Thymus (tissue), 11 donors: ENCODE measurements around the gene HGD. TPM values are rescaled to one million over a fixed set of nuclear protein-coding genes. Genes with fewer than 3 reads are reported as not detected.

Experiments
- DNase-seq, 9 donors: peaks; one replicate each; pipeline ENCODE4 v3.0.0-alpha.2; 2013; ENCODE audit warnings: low spot score in 9 of 9, low read depth in 6 of 9, missing footprints in 1 of 9
- H3K27ac ChIP-seq, 2 donors: one replicate each; pipeline ENCODE4 v1.5.1; 2013; ENCODE audit warnings: control low read depth in 1 of 2, low read depth in 1 of 2, low read length in 1 of 2, mild to moderate bottlenecking in 1 of 2, moderate library complexity in 1 of 2
- H3K27me3 ChIP-seq, 2 donors: one replicate each; pipeline ENCODE4 v1.5.1; 2013; ENCODE audit warnings: low read length in 1 of 2; ENCODE audit not compliant: control insufficient read depth in 2 of 2, insufficient read depth in 1 of 2
- H3K36me3 ChIP-seq, 2 donors: one replicate each; pipeline ENCODE4 v1.5.1; 2013; ENCODE audit warnings: low read length in 1 of 2, mild to moderate bottlenecking in 1 of 2, moderate library complexity in 1 of 2; ENCODE audit not compliant: control insufficient read depth in 2 of 2, insufficient read depth in 2 of 2
- H3K4me1 ChIP-seq, 2 donors: one replicate each; pipeline ENCODE4 v1.5.1; 2013; ENCODE audit warnings: low read length in 2 of 2; ENCODE audit not compliant: control insufficient read depth in 2 of 2, insufficient read depth in 2 of 2
- H3K4me3 ChIP-seq, 2 donors: one replicate each; pipeline ENCODE4 v1.5.1; 2013; ENCODE audit warnings: low read length in 2 of 2, control low read depth in 1 of 2, mild to moderate bottlenecking in 1 of 2
- H3K9me3 ChIP-seq, 2 donors: one replicate each; pipeline ENCODE4 v1.5.1; 2013; ENCODE audit warnings: low read length in 1 of 2, mild to moderate bottlenecking in 1 of 2; ENCODE audit not compliant: control insufficient read depth in 2 of 2, insufficient read depth in 1 of 2
- WGBS: extraction: QIAGEN DNeasy Blood & Tissue Kit; methylation state at CpG from one replicate; pipeline ENCODE4 v1.1.7; 2013; 5-methylcytosine and 5-hydroxymethylcytosine counted together
- polyA plus RNA-seq: library from polyadenylated mRNA; stranded (reverse); fragments of 200-250 nt; gene quantifications from one replicate; pipeline ENCODE4 v1.2.3, GENCODE V29; 2013
- total RNA-seq: library from RNA; stranded (reverse); fragments of 120-200 nt; gene quantifications from one replicate; pipeline ENCODE4 v1.2.4, GENCODE V29; 2013
- donor health status: healthy.

Gene HGD
- total and polyA plus RNA-seq, 2 donors: 0.38 to 1.9 TPM

- Histone ChIP-seq H3K4me3 (no peak overlapping the region), H3K27me3 (no peaks in the 10 kb centered on the region), H3K27ac (no peak overlapping the region), H3K36me3 (peaks cover 6 to 33% of the 10 kb centered on the region in 2 donors), H3K4me1 (no peaks in the 10 kb centered on the region), H3K9me3 (no peaks in the 10 kb centered on the region)
- no peak for DNase-seq
Observed at GRCh38 chr3:120604784-120605183, 77.3 kb downstream of the HGD start.

DNA sequence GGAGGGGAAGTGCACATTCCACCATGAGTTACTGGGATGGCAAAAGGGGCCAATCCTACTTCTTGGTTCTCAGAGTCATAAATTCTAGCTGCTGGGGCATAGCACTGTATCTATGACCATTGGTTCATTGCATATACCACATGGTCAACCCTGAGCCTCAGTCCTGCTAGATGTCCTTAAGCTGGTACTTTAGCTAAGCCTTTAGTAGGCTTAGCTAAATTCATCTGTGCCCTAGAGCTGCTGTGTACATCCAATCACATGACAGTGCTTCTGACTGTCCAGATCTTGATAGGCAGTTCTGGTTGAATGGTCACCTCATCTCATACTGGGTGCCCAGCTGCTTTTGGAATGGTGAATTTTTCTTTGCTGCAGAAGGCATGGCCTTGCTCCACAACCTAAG, 77.7 kb downstream of the HGD start:
- Histone ChIP-seq H3K4me3 (no peak overlapping the region), H3K4me1 (no peaks in the 10 kb centered on the region), H3K27me3 (no peaks in the 10 kb centered on the region), H3K27ac (no peak overlapping the region), H3K36me3 (peaks cover 6 to 37% of the 10 kb centered on the region in 2 donors), H3K9me3 (no peaks in the 10 kb centered on the region)
- no peak for DNase-seq

DNA sequence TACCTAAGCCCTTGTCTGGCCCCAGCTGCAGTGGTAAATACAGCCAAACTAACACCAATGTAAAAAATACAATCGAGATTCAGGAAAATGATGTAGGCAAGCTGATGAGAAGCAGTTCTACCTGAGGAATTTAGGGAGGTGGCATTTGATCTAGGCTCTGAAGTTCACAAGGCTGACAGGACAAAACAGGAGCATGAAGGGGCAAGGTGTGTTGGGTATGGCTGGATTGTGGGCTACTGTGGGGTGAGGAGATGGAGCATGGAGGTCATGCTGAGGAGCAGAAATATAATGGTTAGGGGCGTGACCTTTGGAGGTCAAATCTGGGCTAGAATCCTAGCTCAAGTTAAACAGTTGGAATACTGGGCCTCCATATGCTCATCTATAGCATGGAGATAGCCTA, 79.4 kb downstream of the HGD start:
- no peak overlapping the region for H3K4me3 ChIP-seq
- no peak for DNase-seq
- H3K36me3 ChIP-seq: peaks cover 10 to 50% of the 10 kb centered on the region in 2 donors
- peaks cover 4 to 5% of the 10 kb centered on the region in 2 donors for H3K4me1 ChIP-seq
- no peaks in the 10 kb centered on the region for H3K9me3 ChIP-seq
- H3K27me3 ChIP-seq: no peaks in the 10 kb centered on the region
- WGBS: 99% methylated on average over 2 of the region's 2 CpGs
- no peak overlapping the region for H3K27ac ChIP-seq

GRCh38 chr3:120601554-120601953, 80.5 kb downstream of the HGD start:
- H3K27ac ChIP-seq: no peak overlapping the region

GRCh38 chr3:120599211-120599610, 82.8 kb downstream of the HGD start:
- Histone ChIP-seq H3K9me3 (no peaks in the 10 kb centered on the region), H3K4me3 (no peak overlapping the region), H3K4me1 (peaks cover 4 to 7% of the 10 kb centered on the region in 2 donors), H3K27me3 (no peaks in the 10 kb centered on the region), H3K27ac (no peak overlapping the region), H3K36me3 (peaks cover 10 to 50% of the 10 kb centered on the region in 2 donors)
- no peak for DNase-seq
- WGBS: 96% methylated on average over 3 of the region's 3 CpGs

More at GRCh38 chr3:120601554-120601953, 80.5 kb downstream of the HGD start:
- H3K27me3 ChIP-seq: no peaks in the 10 kb centered on the region
- H3K4me1 ChIP-seq: peaks cover 4 to 7% of the 10 kb centered on the region in 2 donors
- WGBS: 96% methylated on average over 4 of the region's 4 CpGs
- H3K4me3 ChIP-seq: no peak overlapping the region
- H3K9me3 ChIP-seq: no peaks in the 10 kb centered on the region
- no peak for DNase-seq
- H3K36me3 ChIP-seq: peaks cover 10 to 50% of the 10 kb centered on the region in 2 donors

DNA sequence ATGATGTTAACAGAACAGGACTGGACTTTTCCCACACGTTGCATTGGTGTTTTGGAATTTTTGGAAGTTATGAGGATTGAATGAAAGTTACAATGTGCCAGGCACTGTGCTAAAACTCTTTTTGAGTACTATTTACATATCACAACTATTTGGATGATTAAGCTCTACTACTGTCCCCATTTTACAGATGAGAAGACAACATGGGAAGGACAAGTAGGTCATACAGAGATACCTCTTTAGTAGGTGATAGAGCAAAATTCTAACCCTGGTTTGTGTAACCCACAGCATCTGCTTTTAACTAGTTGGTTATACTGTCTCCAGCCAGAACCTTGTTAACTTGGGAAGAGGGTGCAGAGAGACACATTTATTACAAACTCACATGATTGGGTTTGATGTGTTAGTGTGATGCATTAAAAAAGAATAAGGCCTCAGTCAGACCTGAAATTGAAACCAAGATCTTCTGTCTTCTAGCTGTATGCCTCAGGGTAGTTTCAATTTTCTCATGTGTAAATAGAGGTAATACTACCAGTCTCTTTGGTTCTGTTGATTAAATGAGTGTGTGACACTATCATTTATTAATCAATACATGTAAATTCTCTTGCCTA, 84.5 kb downstream of the HGD start:
- Histone ChIP-seq H3K27ac (peak overlapping the region in 1 of 2 donors; percentile 48), H3K27me3 (no peaks in the 10 kb centered on the region), H3K36me3 (peaks cover 8 to 40% of the 10 kb centered on the region in 2 donors), H3K4me3 (peak overlapping the region in 1 of 2 donors; percentile 87), H3K4me1 (peaks cover 4 to 7% of the 10 kb centered on the region in 2 donors), H3K9me3 (no peaks in the 10 kb centered on the region)
- peak in 3 of 9 donors; percentile 9 to 25 (median 9) for DNase-seq
- WGBS: 74% methylated on average over 1 of the region's 1 CpG

GRCh38 chr3:120596853-120597223, 85.2 kb downstream of the HGD start:
- Histone ChIP-seq H3K4me3 (peak overlapping the region; percentile 80 to 87), H3K4me1 (peaks cover 4 to 7% of the 10 kb centered on the region in 2 donors), H3K27ac (peak overlapping the region; percentile 94 to 96), H3K9me3 (no peaks in the 10 kb centered on the region), H3K27me3 (no peaks in the 10 kb centered on the region), H3K36me3 (peaks cover 7 to 34% of the 10 kb centered on the region in 2 donors)
- DNase-seq: peak in 1 of 9 donors; percentile 11
- 43% methylated on average over 3 of the region's 3 CpGs for WGBS

GRCh38 chr3:120596116-120596852, 85.8 kb downstream of the HGD start, which contains the start of gene NDUFB4:
TSS of gene NDUFB4 (plus strand) at chr3:120596336. CDS start at chr3:120596360, 24 bp downstream.
- Histone ChIP-seq H3K9me3 (no peaks in the 10 kb centered on the region), H3K4me1 (peaks cover 4 to 7% of the 10 kb centered on the region in 2 donors), H3K36me3 (peaks cover 4 to 29% of the 10 kb centered on the region in 2 donors), H3K4me3 (peak within 1 kb of the TSS; percentile 80 to 87), H3K27ac (peak within 1 kb of the TSS; percentile 94 to 96), H3K27me3 (no peaks in the 10 kb centered on the region)
- peak; percentile 95 to 99 (median 98) for DNase-seq
- under 1% methylated on average over 53 of the region's 53 CpGs for WGBS

DNA sequence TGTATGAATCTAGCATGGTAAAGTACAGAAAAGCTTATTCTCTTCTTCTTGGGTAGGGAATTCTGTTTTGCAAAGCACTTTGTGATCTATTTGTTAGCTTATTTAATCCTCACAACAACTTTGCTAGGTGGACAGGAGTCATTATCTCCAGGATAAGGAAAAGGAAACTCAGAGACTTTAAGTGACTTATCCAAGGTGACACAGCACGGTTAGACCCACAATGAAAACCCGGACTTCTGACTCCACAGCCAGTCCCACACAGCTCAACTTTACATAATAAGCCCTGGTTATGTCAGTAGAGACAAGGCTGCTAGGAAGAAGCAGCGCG, 86.3 kb downstream of the HGD start:
- Histone ChIP-seq H3K4me3 (peak overlapping the region; percentile 80 to 87), H3K27me3 (no peaks in the 10 kb centered on the region), H3K4me1 (peaks cover 4 to 7% of the 10 kb centered on the region in 2 donors), H3K36me3 (peaks cover 4 to 23% of the 10 kb centered on the region in 2 donors), H3K27ac (peak overlapping the region; percentile 22 to 94), H3K9me3 (no peaks in the 10 kb centered on the region)
- no peak for DNase-seq
- 3% methylated on average over 4 of the region's 4 CpGs for WGBS
